NCI-H510A (cell line): ENCODE measurements around the gene CAD.

Source experiments
- DNase-seq: peaks from one replicate; lab custom pipeline; 2025; lab: John Stamatoyannopoulos, UW

Gene CAD

GRCh38 chr2:27281855-27282559 lies 64.8 kb downstream of the CAD start, which contains the start of gene TRIM54:
Gene TRIM54, plus strand, starts transcription at chr2:27282429. Its CDS starts 303 bp downstream, at chr2:27282732.
- DNase-seq, result no peak

- DNase-seq, result no peak
These were observed 65.7 kb downstream of the CAD start for GRCh38 chr2:27282892-27283291.

- DNase-seq, result no peak
These were observed 67.8 kb downstream of the CAD start for GRCh38 chr2:27284996-27285395.

- no peak for DNase-seq
These were observed 68.3 kb downstream of the CAD start for GRCh38 chr2:27285481-27285880.

GRCh38 chr2:27288610-27289009 lies 71.4 kb downstream of the CAD start:
- DNase-seq, result no peak

GRCh38 chr2:27290549-27290948 lies 73.4 kb downstream of the CAD start:
- DNase-seq, result no peak

GRCh38 chr2:27291865-27292264 lies 74.7 kb downstream of the CAD start:
- DNase-seq, result no peak
